B cell (primary cell): ENCODE measurements around the gene STK33. TPM values are rescaled to one million over a fixed set of nuclear protein-coding genes. Genes with fewer than 3 reads are reported as not detected.

ENCODE experiments used
- ATAC-seq: fragments of 200-7000 bp; cut with Tn5 transposase; one replicate; pipeline ENCODE4 v1.10.0; 2021; ENCODE audit warnings: low read depth, mild to moderate bottlenecking, moderate number of reproducible peaks, moderate library complexity
- CTCF ChIA-PET: fragments of 350-600 bp; sonication (Branson Sonifier 250); formaldehyde crosslinking; loops from one replicate; lab custom pipeline; 2021; ENCODE audit warnings: antibody characterized with exemption, inconsistent platforms; lab: Charles Lee
- POLR2A ChIA-PET: fragments of 350-600 bp; sonication (Branson Sonifier 250); formaldehyde crosslinking; loops from one replicate; lab custom pipeline; 2021; ENCODE audit warnings: antibody characterized with exemption; lab: Charles Lee
- DNase-seq: peaks from one replicate; pipeline ENCODE4 v3.0.0; 2013
- H2AFZ ChIP-seq: 2 replicates; pipeline ENCODE4 v1.6.1; 2012; ENCODE audit warnings: mild to moderate bottlenecking, low read depth, low read length; ENCODE audit not compliant: insufficient read depth, poor library complexity, severe bottlenecking
- H3K27ac ChIP-seq, 2 donors: 1 replicate in 1 of 2; 2 replicates in 1 of 2; pipeline ENCODE4 v1.5.1; 2012 to 2013; ENCODE audit warnings: low read length in 2 of 2, mild to moderate bottlenecking in 2 of 2, moderate library complexity in 1 of 2
- H3K27me3 ChIP-seq, 4 experiments: fragments of 200-600 bp in 1 of 4; sonication (generic) in 1 of 4; replicated peaks in 1 of 4; 1 replicate in 2 of 4; 2 replicates in 2 of 4; pipeline versions ENCODE4 v1.6.1 to v1.7.0; 2013 to 2016; ENCODE audit warnings: low read length in 3 of 4, mild to moderate bottlenecking in 2 of 4, mixed read lengths in 1 of 4, moderate library complexity in 1 of 4; ENCODE audit not compliant: insufficient read depth in 4 of 4, control insufficient read depth in 3 of 4; ENCODE audit errors: control extremely low read depth in 1 of 4
- H3K36me3 ChIP-seq, 2 experiments: replicated peaks in 1 of 2; 1 replicate in 1 of 2; 2 replicates in 1 of 2; pipeline versions ENCODE4 v1.6.1 to v1.7.1; 2013; ENCODE audit warnings: low read length in 1 of 2; ENCODE audit not compliant: insufficient read depth in 2 of 2, control insufficient read depth in 1 of 2; ENCODE audit errors: control extremely low read depth in 1 of 2, extremely low read depth in 1 of 2
- H3K4me1 ChIP-seq, 2 donors: fragments of 200-600 bp in 1 of 2; sonication (generic) in 1 of 2; 1 replicate in 1 of 2; 2 replicates in 1 of 2; pipeline versions ENCODE4 v1.5.1 to v1.6.1; 2013 to 2017; ENCODE audit warnings: low read length in 2 of 2; ENCODE audit not compliant: control insufficient read depth in 2 of 2, insufficient read depth in 2 of 2
- H3K4me2 ChIP-seq: replicated peaks from 2 replicates; pipeline ENCODE3; 2012; ENCODE audit warnings: mild to moderate bottlenecking, low read depth, low read length; ENCODE audit not compliant: poor library complexity, severe bottlenecking
- H3K4me3 ChIP-seq, 5 experiments: fragments of 200-600 bp in 1 of 5; sonication (generic) in 1 of 5; 1 replicate in 3 of 5; 2 replicates in 2 of 5; pipeline versions ENCODE4 v1.5.1 to v1.7.0; 2011 to 2016; ENCODE audit warnings: low read length in 4 of 5, mild to moderate bottlenecking in 4 of 5, low read depth in 2 of 5, control low read depth in 1 of 5, moderate library complexity in 1 of 5; ENCODE audit not compliant: insufficient read depth in 1 of 5; ENCODE audit errors: control extremely low read depth in 1 of 5, extremely low read depth in 1 of 5
- H3K79me2 ChIP-seq: fragments of 200-600 bp; sonication (generic); one replicate; pipeline ENCODE4 v1.6.0; 2016; ENCODE audit warnings: low read length; ENCODE audit not compliant: control insufficient read depth, insufficient read depth
- H3K9ac ChIP-seq: fragments of 200-600 bp; sonication (generic); 2 replicates; pipeline ENCODE4 v1.6.1; 2017; ENCODE audit warnings: mild to moderate bottlenecking, low read length, moderate library complexity
- H3K9me3 ChIP-seq, 3 donors: one replicate each; pipeline versions ENCODE4 v1.6.1 to v1.7.1; 2013; ENCODE audit warnings: low read length in 2 of 3; ENCODE audit not compliant: control insufficient read depth in 2 of 3, insufficient read depth in 1 of 3; ENCODE audit errors: control extremely low read depth in 1 of 3
- H4K20me1 ChIP-seq: 2 replicates; pipeline ENCODE4 v1.6.0; 2012; ENCODE audit warnings: mild to moderate bottlenecking, low read length; ENCODE audit not compliant: insufficient read depth, control insufficient read depth, poor library complexity, severe bottlenecking
- H3K27ac Mint-ChIP-seq: one replicate; pipeline ENCODE4 v1.8.0; 2021; ENCODE audit warnings: mixed read lengths
- H3K27me3 Mint-ChIP-seq: one replicate; pipeline ENCODE4 v1.8.0; 2021; ENCODE audit warnings: mixed read lengths
- H3K4me1 Mint-ChIP-seq: one replicate; pipeline ENCODE4 v1.8.0; 2021; ENCODE audit warnings: mixed read lengths
- H3K4me3 Mint-ChIP-seq: one replicate; pipeline ENCODE4 v1.8.0; 2021; ENCODE audit warnings: mixed read lengths
- H3K9me3 Mint-ChIP-seq: one replicate; pipeline ENCODE4 v1.8.0; 2022; ENCODE audit warnings: mixed read lengths; ENCODE audit not compliant: insufficient read depth
- EZH2 ChIP-seq: IDR thresholded peaks from 2 replicates; pipeline ENCODE4 v1.6.1; 2012; ENCODE audit warnings: borderline replicate concordance, low read depth, mild to moderate bottlenecking, moderate library complexity, low read length; ENCODE audit not compliant: insufficient read depth, poor library complexity, severe bottlenecking
- WGBS: methylation state at CpG from one replicate; pipeline ENCODE4 v1.1.5; 2013; ENCODE audit warnings: missing lambda C conversion rate; ENCODE audit not compliant: insufficient coverage; 5-methylcytosine and 5-hydroxymethylcytosine counted together
- intact Hi-C: fragments of 100-400 bp; cut with micrococcal nuclease; formaldehyde crosslinking; loops from one replicate; pipeline ENCODE4 v1.10.0; 2022
- polyA plus RNA-seq: library from polyadenylated mRNA; depleted of rRNA; stranded (reverse); fragments of >200 nt; gene quantifications from 2 replicates; pipeline ENCODE4 v1.2.3, GENCODE V29; 2012
- total RNA-seq, 2 donors: library from RNA; stranded (reverse); fragments of 120-200 nt in 1 of 2; gene quantifications; 1 replicate in 1 of 2; 2 replicates in 1 of 2; pipeline versions ENCODE4 v1.2.3 to v1.2.4, GENCODE V29; 2013 to 2022
- TF ChIP-seq, protein P1 (sequence below): fragments of 200-600 bp; IDR thresholded peaks from one replicate; pipeline ENCODE4 v1.8.0; 2022; ENCODE audit warnings: antibody characterized with exemption, mild to moderate bottlenecking

Gene STK33
- total and polyA plus RNA-seq, 2 donors (not counting 1 experiment from before 2014, with no cell fraction given): 3.1 to 9.3 TPM

DNA sequence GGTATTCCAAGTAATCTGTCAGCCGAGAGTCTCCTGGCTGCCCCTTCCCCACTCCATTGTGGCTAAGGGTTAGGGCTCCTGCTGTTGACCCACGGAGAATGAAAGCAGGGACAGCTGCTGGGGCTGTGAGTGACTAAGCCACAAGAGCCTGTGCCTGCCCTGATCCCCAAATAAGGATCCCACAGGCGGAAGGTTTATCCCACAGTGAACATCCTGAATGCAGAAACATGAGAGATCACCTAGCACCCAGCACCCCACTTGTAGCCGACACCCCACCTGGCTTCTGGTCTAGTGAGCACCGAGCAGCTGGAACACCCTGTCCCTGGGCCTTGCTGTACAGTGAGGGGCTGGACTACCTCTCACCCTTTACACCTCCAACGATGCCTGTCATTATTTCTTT is 212.7 kb downstream of the STK33 start:
- Mint-ChIP-seq H3K4me1 (peaks cover 11% of the 10 kb centered on the region), H3K9me3 (no peaks in the 10 kb centered on the region), H3K27me3 (peaks cover 4% of the 10 kb centered on the region), H3K27ac (no peak overlapping the region), H3K4me3 (no peak overlapping the region)
- Histone ChIP-seq H2AFZ (no peak overlapping the region), H3K4me1 (peaks cover 0 to 3% of the 10 kb centered on the region in 2 donors), H3K4me2 (no peak overlapping the region), H3K36me3 (no peaks in the 10 kb centered on the region), H4K20me1 (no peaks in the 10 kb centered on the region), H3K9me3 (no peaks in the 10 kb centered on the region), H3K4me3 (no peak overlapping the region), H3K79me2 (no peaks in the 10 kb centered on the region), H3K9ac (no peak overlapping the region), H3K27me3 (no peaks in the 10 kb centered on the region), H3K27ac (no peak overlapping the region)
- TF ChIP-seq, protein P1, sequence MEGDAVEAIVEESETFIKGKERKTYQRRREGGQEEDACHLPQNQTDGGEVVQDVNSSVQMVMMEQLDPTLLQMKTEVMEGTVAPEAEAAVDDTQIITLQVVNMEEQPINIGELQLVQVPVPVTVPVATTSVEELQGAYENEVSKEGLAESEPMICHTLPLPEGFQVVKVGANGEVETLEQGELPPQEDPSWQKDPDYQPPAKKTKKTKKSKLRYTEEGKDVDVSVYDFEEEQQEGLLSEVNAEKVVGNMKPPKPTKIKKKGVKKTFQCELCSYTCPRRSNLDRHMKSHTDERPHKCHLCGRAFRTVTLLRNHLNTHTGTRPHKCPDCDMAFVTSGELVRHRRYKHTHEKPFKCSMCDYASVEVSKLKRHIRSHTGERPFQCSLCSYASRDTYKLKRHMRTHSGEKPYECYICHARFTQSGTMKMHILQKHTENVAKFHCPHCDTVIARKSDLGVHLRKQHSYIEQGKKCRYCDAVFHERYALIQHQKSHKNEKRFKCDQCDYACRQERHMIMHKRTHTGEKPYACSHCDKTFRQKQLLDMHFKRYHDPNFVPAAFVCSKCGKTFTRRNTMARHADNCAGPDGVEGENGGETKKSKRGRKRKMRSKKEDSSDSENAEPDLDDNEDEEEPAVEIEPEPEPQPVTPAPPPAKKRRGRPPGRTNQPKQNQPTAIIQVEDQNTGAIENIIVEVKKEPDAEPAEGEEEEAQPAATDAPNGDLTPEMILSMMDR: no peak
- no peak for TF ChIP-seq EZH2
- POLR2A ChIA-PET: no interaction called here
- no peak for ATAC-seq
- no peak for DNase-seq
- intact Hi-C loops: no loop called here
- WGBS: 90% methylated on average over 3 of the region's 6 CpGs
- CTCF ChIA-PET: interaction anchor here (1.0 to 1.3 kb wide), 2 partner anchors 118 to 187 kb away, joined by 3 read pairs; partner anchors contain the start of gene LMO1

DNA sequence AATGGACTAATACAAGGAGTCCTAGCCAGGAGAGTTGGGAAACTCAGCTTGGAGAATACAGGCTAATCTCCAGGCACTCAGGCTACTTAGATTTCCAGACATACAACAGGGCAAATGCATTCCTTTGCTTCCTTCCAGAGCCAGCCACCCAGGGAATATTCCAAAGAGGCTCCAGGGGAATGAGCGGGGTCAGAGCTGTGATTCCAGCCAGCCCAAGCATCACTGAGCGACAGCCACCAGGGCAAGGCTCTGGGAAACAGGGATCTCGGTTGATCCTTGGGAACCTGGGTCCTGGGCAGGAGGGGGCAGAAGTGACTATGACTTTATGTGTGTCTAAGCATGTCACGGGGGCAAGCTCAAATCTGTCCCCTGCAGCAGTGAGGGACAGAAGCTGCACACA is 218.1 kb downstream of the STK33 start:
- Histone ChIP-seq H3K9me3 (peaks cover 0 to 2% (median 0%) of the 10 kb centered on the region in 3 donors), H3K4me1 (peaks cover 7 to 11% of the 10 kb centered on the region in 2 donors), H3K4me3 (no peak overlapping the region), H4K20me1 (no peaks in the 10 kb centered on the region), H3K4me2 (no peak overlapping the region), H3K36me3 (no peaks in the 10 kb centered on the region), H3K27me3 (no peaks in the 10 kb centered on the region), H3K79me2 (no peaks in the 10 kb centered on the region), H3K9ac (no peak overlapping the region), H3K27ac (no peak overlapping the region), H2AFZ (no peak overlapping the region)
- no peaks in the 10 kb centered on the region for H3K9me3 Mint-ChIP-seq
- 72% methylated on average over 4 of the region's 4 CpGs for WGBS
- no peak for TF ChIP-seq EZH2
- TF ChIP-seq, protein P1: no peak
- intact Hi-C loops: no loop called here
- no peak overlapping the region for H3K27ac Mint-ChIP-seq
- no peak overlapping the region for H3K4me3 Mint-ChIP-seq
- peaks cover 5% of the 10 kb centered on the region for H3K4me1 Mint-ChIP-seq
- CTCF ChIA-PET: interaction anchor here (1.0 kb wide), 1 partner anchor 190 kb away, joined by 3 read pairs; no protein-coding TSS in a partner anchor
- H3K27me3 Mint-ChIP-seq: peaks cover 4% of the 10 kb centered on the region
- POLR2A ChIA-PET: no interaction called here
- ATAC-seq (no peak), DNase-seq (no peak)
